ENCODE measurements around the gene CADM1. TPM values are rescaled to one million over a fixed set of nuclear protein-coding genes. Genes with fewer than 3 reads are reported as not detected.

CADM1 gene
- total and polyA plus RNA-seq, 2 donors (not counting 3 experiments of a cell fraction or from before 2014, with no cell fraction given), result 0.52 to 2.6 TPM

GRCh38 chr11:115506954-115507675, 2.9 kb upstream of the CADM1 start:
- ChIA-PET POLR2A (no interaction called here), CTCF (interaction anchor here (1.5 kb wide), 1 partner anchor 59 kb away, joined by 4 read pairs; no protein-coding TSS in a partner anchor)
- Histone ChIP-seq H3K9me3 (replicated peaks; ENCODE audit: control insufficient read depth, insufficient read depth, low read length) (no peaks in the 10 kb centered on the region), H3K79me2 (ENCODE audit: control insufficient read depth, insufficient read depth, low read length) (no peaks in the 10 kb centered on the region), H3K4me1 (ENCODE audit: control insufficient read depth, extremely low read depth, insufficient read depth, low read length) (peaks cover 9% of the 10 kb centered on the region), H3K9me1 (replicated peaks; ENCODE audit: control insufficient read depth, extremely low read depth, insufficient read depth, low read length) (no peaks in the 10 kb centered on the region), H3K36me3 (ENCODE audit: control insufficient read depth in 2 of 2, extremely low read depth in 1 of 2, insufficient read depth in 2 of 2, low read length in 2 of 2) (no peaks in the 10 kb centered on the region), H3K27ac (ENCODE audit: insufficient read depth, low read depth, low read length) (no peak overlapping the region), H3K9ac (replicated peaks; ENCODE audit: extremely low read depth, insufficient read depth, low read length) (no peak overlapping the region), H2AFZ (ENCODE audit: low read depth, low read length) (no peak overlapping the region), H3K4me3 (replicated peaks in 1 of 3; ENCODE audit: insufficient read depth in 1 of 3, low read depth in 1 of 3, low read length in 3 of 3) (no peak overlapping the region), H3K27me3 (ENCODE audit: control insufficient read depth in 2 of 2, insufficient read depth in 2 of 2, low read length in 2 of 2) (peaks cover 5 to 25% of the 10 kb centered on the region in 2 experiments), H4K20me1 (replicated peaks; ENCODE audit: control insufficient read depth, extremely low read depth, insufficient read depth, low read length) (no peaks in the 10 kb centered on the region), H3K4me2 (ENCODE audit: insufficient read depth, low read length) (no peak overlapping the region)
- DNase-seq (ENCODE audit: low read depth, low spot score) (no peak), FAIRE-seq (no peak)
- BruUV-seq (replicated peaks), result no TSS peak
- intact Hi-C loops (cut with micrococcal nuclease), result loop anchor here (10.0 kb wide), 1 partner anchor 1222 kb away; no protein-coding TSS in a partner anchor
- TF ChIP-seq MYC (IDR thresholded peaks at IDR 0.05; ENCODE audit: low read depth, low read length), result no peak
- no peak for TF ChIP-seq POLR2AphosphoS5 (IDR thresholded peaks at IDR 0.05; ENCODE audit: insufficient read depth, low read depth, low read length)
- TF ChIP-seq FOS (IDR thresholded peaks at IDR 0.05; ENCODE audit: borderline replicate concordance, insufficient read depth, low read length), result no peak
- no peak for TF ChIP-seq EZH2 (IDR thresholded peaks at IDR 0.05; ENCODE audit: borderline replicate concordance, low read depth, low read length, severe bottlenecking)
- no peak for TF ChIP-seq POLR2A (IDR thresholded peaks at IDR 0.05; ENCODE audit: low read depth, low read length)
- no peak for TF ChIP-seq GATA2 (IDR thresholded peaks at IDR 0.05; ENCODE audit: insufficient read depth, insufficient read length, low read depth, low read length)
- TF ChIP-seq, protein P1, sequence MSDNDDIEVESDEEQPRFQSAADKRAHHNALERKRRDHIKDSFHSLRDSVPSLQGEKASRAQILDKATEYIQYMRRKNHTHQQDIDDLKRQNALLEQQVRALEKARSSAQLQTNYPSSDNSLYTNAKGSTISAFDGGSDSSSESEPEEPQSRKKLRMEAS (IDR thresholded peaks at IDR 0.05; ENCODE audit: insufficient read depth, insufficient read length), result no peak
- dilution Hi-C loops (cut with MboI; ENCODE audit: extremely low pct_ligation_motif_present, low sequenced_read_pairs), result no loop called here
